Ureter (tissue), 1 donor: ENCODE measurements around the gene ZNF268. TPM values are rescaled to one million over a fixed set of nuclear protein-coding genes. Genes with fewer than 3 reads are reported as not detected.
"Not testable (repeated sequence)": the region's sequence is repeated elsewhere in the genome, so short reads cannot be mapped to it uniquely, and the experiment has no call there.

Experiments used
- DNase-seq: peaks from one replicate; pipeline ENCODE4 v3.0.0-alpha.2; 2020; ENCODE audit warnings: low spot score
- total RNA-seq: library from RNA; stranded (reverse); gene quantifications from one replicate; pipeline ENCODE4 v1.2.4, GENCODE V29; 2023
- donor health status: DM: yes; HTN: yes; CAD: no.

Gene ZNF268
- total RNA-seq, 1 donor from 2014 or later, result 30.6 TPM

- no peak for DNase-seq
Measured at GRCh38 chr12:133227281-133227852, 46.1 kb downstream of the ZNF268 start.

GRCh38 chr12:133231001-133231400 lies 49.7 kb downstream of the ZNF268 start:
- no peak for DNase-seq

GRCh38 chr12:133233006-133233405 lies 51.7 kb downstream of the ZNF268 start:
- DNase-seq, result no peak

- DNase-seq, result no peak
Measured at GRCh38 chr12:133233993-133234564, 52.8 kb downstream of the ZNF268 start.

GRCh38 chr12:133234971-133235370 lies 53.7 kb downstream of the ZNF268 start:
- no peak for DNase-seq

GRCh38 chr12:133235401-133236112 lies 54.3 kb downstream of the ZNF268 start, which contains the start of gene ANHX:
Gene ANHX (minus strand): TSS chr12:133235877. CDS start chr12:133234356, 1,521 bp downstream.
- no peak for DNase-seq

GRCh38 chr12:133236144-133236543 lies 54.8 kb downstream of the ZNF268 start:
- DNase-seq, result no peak

DNA sequence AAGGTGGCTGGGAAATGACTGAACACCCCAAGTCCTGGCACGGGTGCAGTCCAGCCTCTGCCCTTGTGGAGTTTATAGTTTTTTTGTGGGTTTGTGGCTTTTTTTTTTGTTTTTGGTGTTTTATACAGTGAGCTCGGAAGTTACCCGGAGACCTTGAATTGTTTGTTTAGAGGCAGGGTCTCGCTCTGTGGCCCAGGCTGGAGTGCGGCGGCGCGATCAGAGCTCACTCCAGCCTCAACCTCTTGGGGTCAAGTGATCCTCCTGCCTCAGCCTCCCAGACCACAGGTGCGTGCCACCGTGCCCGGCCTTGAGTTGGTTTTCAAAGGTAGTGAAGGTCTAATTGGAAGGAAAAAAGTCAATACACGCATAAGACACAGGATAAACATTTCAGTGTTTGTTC lies 55.3 kb downstream of the ZNF268 start:
- DNase-seq, result no peak

- DNase-seq, result no peak
Measured at GRCh38 chr12:133251732-133252131, 70.4 kb downstream of the ZNF268 start.

DNA sequence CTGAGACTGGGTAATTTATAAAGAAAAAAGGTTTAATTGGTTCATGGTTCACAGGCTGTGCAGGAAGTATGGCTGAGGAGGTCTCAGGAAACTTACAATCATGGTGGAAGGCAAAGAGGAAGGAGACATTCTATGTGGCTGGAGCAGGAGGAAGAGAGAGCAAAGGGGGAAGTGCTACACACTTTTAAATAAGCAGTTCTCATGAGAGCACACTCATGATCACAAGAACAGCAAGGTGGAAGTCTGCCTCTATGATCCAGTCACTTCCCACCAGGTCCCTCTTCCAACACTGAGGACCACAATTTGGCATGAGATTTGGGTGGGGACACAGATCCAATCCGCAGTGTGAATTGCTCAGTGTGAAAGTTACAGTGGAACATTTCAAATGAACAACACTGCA lies 74.5 kb downstream of the ZNF268 start:
- DNase-seq, result not testable (repeated sequence)

DNA sequence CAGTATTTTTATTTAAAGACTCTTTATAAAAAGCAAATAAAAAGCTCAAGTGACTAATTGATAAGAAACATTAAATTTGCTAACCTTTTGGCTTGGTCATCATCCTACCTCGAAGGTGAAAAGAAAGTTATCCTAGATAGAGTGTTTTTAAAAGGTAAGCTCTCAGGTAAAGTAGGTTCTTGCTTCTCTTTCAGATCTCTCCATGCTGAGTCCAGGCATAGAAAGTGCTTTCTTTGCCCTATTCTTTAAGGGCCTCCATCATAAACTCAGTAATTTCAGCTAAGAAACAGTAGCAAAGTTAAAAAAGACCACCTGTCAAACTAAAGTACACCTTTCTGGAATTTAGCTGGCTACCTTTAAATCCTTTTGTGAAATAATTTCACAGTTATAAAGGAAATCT lies 75.0 kb downstream of the ZNF268 start:
- DNase-seq, result no peak

DNA sequence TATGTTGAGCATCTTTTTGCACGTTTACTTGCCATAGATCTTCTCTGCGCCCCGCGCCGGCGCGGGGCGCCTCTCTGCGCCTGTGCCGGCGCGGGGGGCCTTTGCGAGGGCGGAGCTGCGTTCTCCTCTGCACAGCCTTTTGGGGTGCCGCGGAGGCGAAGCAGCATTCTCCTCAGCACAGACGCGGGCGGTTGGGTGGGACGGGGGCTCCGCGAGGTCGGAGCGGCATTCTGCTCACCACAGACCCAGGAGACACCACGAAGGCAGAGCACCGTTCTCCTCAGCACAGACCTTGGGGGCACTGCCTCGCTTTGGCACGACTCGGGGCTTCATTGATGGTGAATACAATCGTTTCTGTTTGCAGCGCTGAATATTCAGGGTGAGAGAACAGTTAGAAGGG lies 82.9 kb downstream of the ZNF268 start:
- DNase-seq, result no peak

Other genes starting within 250 kb of the ZNF268 start
- gene ZNF605, start 225.2 kb upstream of the ZNF268 start, total RNA-seq, result 24.4 TPM
- 21.6 TPM for gene ZNF26, start 195.1 kb upstream of the ZNF268 start, total RNA-seq
- 39.7 TPM for gene ZNF84, start 144.0 kb upstream of the ZNF268 start, total RNA-seq
- gene ZNF140, start 100.6 kb upstream of the ZNF268 start, total RNA-seq, result 26.9 TPM
- gene ZNF891, start 51.2 kb upstream of the ZNF268 start, total RNA-seq, result 3.5 TPM
- gene ZNF10, start 50.9 kb upstream of the ZNF268 start, total RNA-seq, result 23.3 TPM
- gene ANHX, start 54.4 kb downstream of the ZNF268 start, total RNA-seq, result not detected